ENCODE measurements around the gene MCHR1.

The MCHR1 gene

DNA sequence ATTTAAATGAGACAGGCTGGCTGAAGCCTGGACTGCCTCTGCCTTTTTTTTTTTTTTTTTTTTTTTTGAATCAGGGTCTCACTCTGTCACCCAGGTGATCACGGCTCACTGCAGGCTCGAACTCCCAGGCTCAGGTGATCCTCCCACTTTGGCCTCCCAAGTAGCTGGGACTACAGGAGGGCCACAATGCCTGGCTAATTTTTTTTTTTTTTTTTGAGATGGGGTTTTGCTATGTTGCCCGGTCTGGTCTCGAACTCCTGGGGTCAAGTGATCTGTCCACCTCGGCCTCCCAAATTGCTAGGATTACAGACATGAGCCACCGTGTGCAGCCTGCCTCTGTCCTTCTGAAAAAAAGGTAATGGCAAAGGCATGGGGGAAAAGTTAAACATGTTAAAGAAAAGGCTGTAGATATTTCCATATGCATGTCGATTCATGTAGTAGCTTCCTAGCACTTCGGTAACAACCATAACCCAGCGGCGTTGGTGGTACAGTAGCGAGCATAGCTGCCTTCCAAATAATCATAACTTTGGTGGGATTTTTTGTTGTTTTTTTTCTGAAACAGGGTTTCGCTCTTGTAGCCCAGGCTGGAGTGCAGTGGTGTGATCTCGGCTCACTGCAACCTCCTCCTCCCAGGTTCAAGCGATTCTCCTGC, 48.8 kb downstream of the MCHR1 start:
- no peak for DNase-seq

- DNase-seq: no peak
These were observed 49.5 kb downstream of the MCHR1 start for GRCh38 chr22:40728731-40729189.

GRCh38 chr22:40729284-40729683, 50.0 kb downstream of the MCHR1 start:
- DNase-seq: no peak
